SK-N-SH treated with all-trans-retinoic acid at 6 μM for 48 hours (cell line): ENCODE data around the gene PRKCG.

Source experiments
- ATAC-seq: fragments of 200-7000 bp; cut with Tn5 transposase; 3 replicates; pipeline ENCODE4 v1.9.1; 2020; ENCODE audit warnings: mild to moderate bottlenecking, moderate library complexity
- ARNTL ChIP-seq: fragments of 450-650 bp; formaldehyde crosslinking; IDR thresholded peaks from 2 replicates; pipeline ENCODE4 v1.5.0; 2020; ENCODE audit warnings: low read depth, mild to moderate bottlenecking, moderate library complexity, borderline replicate concordance
- BACH2 ChIP-seq: fragments of 250-450 bp; sonication (Bioruptor Pico); IDR thresholded peaks from 2 replicates; pipeline ENCODE4 v1.9.0; 2021; ENCODE audit warnings: mild to moderate bottlenecking, borderline replicate concordance
- CREB5 ChIP-seq: fragments of 250-450 bp; sonication (Bioruptor Pico); IDR thresholded peaks from 2 replicates; pipeline ENCODE4 v1.5.1; 2020; ENCODE audit warnings: low read depth, mild to moderate bottlenecking, moderate library complexity
- CSDC2 ChIP-seq: fragments of 250-450 bp; sonication (Bioruptor Pico); IDR thresholded peaks from 2 replicates; pipeline ENCODE4 v1.5.0; 2020; ENCODE audit warnings: mild to moderate bottlenecking, moderate library complexity
- CSRNP3 ChIP-seq: fragments of 250-450 bp; sonication (Bioruptor Pico); IDR thresholded peaks from 2 replicates; pipeline ENCODE4 v1.5.1; 2021; ENCODE audit warnings: mild to moderate bottlenecking, moderate library complexity
- ESRRG ChIP-seq: fragments of 250-450 bp; sonication (Bioruptor Pico); IDR thresholded peaks from 2 replicates; pipeline ENCODE4 v1.6.1; 2021; ENCODE audit warnings: mild to moderate bottlenecking
- GLIS3 ChIP-seq: fragments of 250-450 bp; sonication (Bioruptor Pico); IDR thresholded peaks from 2 replicates; pipeline ENCODE4 v1.5.0; 2020; ENCODE audit warnings: mild to moderate bottlenecking, moderate library complexity
- ISL1 ChIP-seq: fragments of 250-450 bp; sonication (Bioruptor Pico); IDR thresholded peaks from 2 replicates; pipeline ENCODE4 v2.1.2; 2022; ENCODE audit warnings: mild to moderate bottlenecking, moderate library complexity
- OSR1 ChIP-seq: fragments of 250-450 bp; sonication (Bioruptor Pico); IDR thresholded peaks from 2 replicates; pipeline ENCODE4 v1.8.0; 2022; ENCODE audit warnings: moderate library complexity, mild to moderate bottlenecking, inconsistent platforms
- PATZ1 ChIP-seq: fragments of 250-450 bp; sonication (Bioruptor Pico); IDR thresholded peaks from 2 replicates; pipeline ENCODE4 v1.8.0; 2020; ENCODE audit warnings: mild to moderate bottlenecking, moderate library complexity, borderline replicate concordance
- POU6F1 ChIP-seq: fragments of 250-450 bp; sonication (Bioruptor Pico); IDR thresholded peaks from 2 replicates; pipeline ENCODE4 v1.8.0; 2021; ENCODE audit warnings: low read depth, mild to moderate bottlenecking, moderate library complexity, borderline replicate concordance
- PPARA ChIP-seq: fragments of 250-450 bp; sonication (Bioruptor Pico); IDR thresholded peaks from 2 replicates; pipeline ENCODE4 v1.5.0; 2020; ENCODE audit warnings: mild to moderate bottlenecking, borderline replicate concordance
- RARB ChIP-seq: fragments of 250-450 bp; sonication (Bioruptor Pico); IDR thresholded peaks from 2 replicates; pipeline ENCODE4 v1.8.0; 2021; ENCODE audit warnings: mild to moderate bottlenecking, moderate library complexity
- SNAI2 ChIP-seq: fragments of 250-450 bp; sonication (Bioruptor Pico); IDR thresholded peaks from 2 replicates; pipeline ENCODE4 v1.5.0; 2020; ENCODE audit warnings: mild to moderate bottlenecking, moderate library complexity
- TCF4 ChIP-seq: fragments of 250-450 bp; sonication (Bioruptor Pico); IDR thresholded peaks from 2 replicates; pipeline ENCODE4 v1.8.0; 2021; ENCODE audit warnings: mild to moderate bottlenecking, moderate library complexity, borderline replicate concordance
- TOX ChIP-seq: fragments of 250-450 bp; sonication (Bioruptor Pico); IDR thresholded peaks from 2 replicates; pipeline ENCODE4 v1.8.0; 2021; ENCODE audit warnings: mild to moderate bottlenecking, moderate library complexity, borderline replicate concordance
- ZFP3 ChIP-seq: fragments of 250-450 bp; sonication (Bioruptor Pico); IDR thresholded peaks from 2 replicates; pipeline ENCODE4 v1.5.0; 2020; ENCODE audit warnings: mild to moderate bottlenecking, moderate library complexity
- ZFP30 ChIP-seq: fragments of 450-650 bp; formaldehyde crosslinking; IDR thresholded peaks from 2 replicates; pipeline ENCODE4 v1.5.0; 2022; ENCODE audit warnings: mild to moderate bottlenecking, moderate library complexity
- ZNF565 ChIP-seq: fragments of 450-650 bp; formaldehyde crosslinking; conservative IDR thresholded peaks from 2 replicates; pipeline ENCODE4 v1.5.0; 2020; ENCODE audit warnings: low read depth, mild to moderate bottlenecking, moderate library complexity
- ZNF70 ChIP-seq: fragments of 450-650 bp; formaldehyde crosslinking; IDR thresholded peaks from 2 replicates; pipeline ENCODE4 v1.5.0; 2020; ENCODE audit warnings: mild to moderate bottlenecking, moderate library complexity
- ZNF8 ChIP-seq: fragments of 450-650 bp; formaldehyde crosslinking; IDR thresholded peaks from 2 replicates; pipeline ENCODE4 v1.5.0; 2020; ENCODE audit warnings: mild to moderate bottlenecking, moderate library complexity
- TF ChIP-seq, protein P1 (sequence below): fragments of 250-450 bp; sonication (Bioruptor Pico); IDR thresholded peaks from 2 replicates; pipeline ENCODE4 v1.5.0; 2020; ENCODE audit warnings: mild to moderate bottlenecking, moderate library complexity

PRKCG gene

DNA sequence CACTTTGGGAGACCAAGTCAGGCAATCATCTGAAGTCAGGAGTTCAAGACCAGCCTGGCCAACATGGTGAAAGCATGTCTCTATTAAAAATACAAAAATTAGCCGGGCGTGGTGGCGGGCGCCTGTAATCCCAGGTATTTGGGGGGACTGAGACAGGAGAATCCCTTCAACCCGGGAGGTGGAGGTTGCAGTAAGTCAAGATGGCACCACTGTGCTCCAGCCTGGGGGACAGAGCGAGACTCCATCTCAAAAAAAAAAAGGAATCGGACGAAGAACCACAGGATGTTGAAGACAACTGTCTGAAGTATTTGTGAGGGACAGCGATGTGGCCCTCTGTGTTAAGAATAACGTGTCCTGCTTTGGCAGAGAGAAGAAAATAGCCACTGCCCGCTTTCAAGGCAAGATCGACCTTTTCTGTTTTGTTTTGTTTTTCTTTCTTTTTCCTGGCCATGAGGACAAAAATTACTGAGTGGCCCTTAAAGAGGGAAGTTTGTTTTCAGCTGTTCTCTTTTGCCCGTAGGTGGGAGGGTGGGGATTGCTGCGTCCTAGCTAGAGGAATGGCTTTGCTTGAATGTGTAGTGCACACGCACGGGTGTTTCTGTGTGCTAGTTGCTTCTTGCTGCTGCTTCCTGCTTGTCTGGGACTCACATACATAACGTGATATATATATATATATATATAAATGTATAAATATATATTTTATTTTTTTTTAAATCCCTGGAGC is 6.2 kb upstream of the PRKCG start (continued):
- no peak for TF ChIP-seq CSRNP3 (CRISPR knock-in tag)
- no peak for TF ChIP-seq ESRRG
- no peak for TF ChIP-seq RARB
- TF ChIP-seq OSR1 (CRISPR knock-in tag): no peak
- TF ChIP-seq ZFP30 (CRISPR knock-in tag): no peak
- TF ChIP-seq ZNF8 (CRISPR knock-in tag): no peak
- TF ChIP-seq ZFP3 (CRISPR knock-in tag): no peak
- TF ChIP-seq PPARA (CRISPR knock-in tag): no peak
- TF ChIP-seq SNAI2 (CRISPR knock-in tag): no peak
- TF ChIP-seq CSDC2 (CRISPR knock-in tag): no peak
- no peak for TF ChIP-seq ISL1 (CRISPR knock-in tag)

- no peak for TF ChIP-seq ESRRG
- TF ChIP-seq, all 23 proteins: peak for 0
- no peak for ATAC-seq
Measured at GRCh38 chr19:53876651-53877224, 5.3 kb upstream of the PRKCG start.

DNA sequence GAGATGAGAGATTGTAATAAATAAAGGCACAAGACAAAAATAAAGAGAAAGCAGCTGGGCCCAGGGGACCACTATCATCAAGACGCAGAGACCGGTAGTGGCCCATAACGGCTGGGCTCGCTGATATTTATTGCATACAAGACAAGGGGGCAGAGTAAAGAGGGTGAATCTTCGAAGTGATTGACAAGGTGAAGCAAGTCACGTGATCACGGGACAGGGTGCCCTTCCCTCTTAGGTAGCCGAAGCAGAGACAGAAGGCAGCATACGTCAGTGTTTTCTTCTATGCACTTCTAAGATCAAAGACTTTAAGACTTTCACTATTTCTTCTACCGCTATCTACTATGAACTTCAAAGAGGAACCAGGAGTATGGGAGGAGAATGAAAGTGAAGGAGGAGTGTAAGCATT is 4.6 kb upstream of the PRKCG start:
- ATAC-seq: no peak
- TF ChIP-seq ARNTL (CRISPR knock-in tag): no peak
- no peak for TF ChIP-seq RARB
- TF ChIP-seq TOX (CRISPR knock-in tag): no peak
- peak; percentile 56; the same call in 1 of the 2 replicates for TF ChIP-seq PATZ1 (CRISPR knock-in tag)

- ATAC-seq: peak; percentile 20
- TF ChIP-seq PPARA (CRISPR knock-in tag) (no peak), CSDC2 (CRISPR knock-in tag) (no peak), CREB5 (no peak), ARNTL (CRISPR knock-in tag) (no peak), ZNF70 (CRISPR knock-in tag) (no peak), ISL1 (CRISPR knock-in tag) (no peak), ZFP30 (CRISPR knock-in tag) (no peak), ZNF565 (no peak), TOX (CRISPR knock-in tag) (no peak), CSRNP3 (CRISPR knock-in tag) (no peak), OSR1 (CRISPR knock-in tag) (no peak), TCF4 (no peak), ESRRG (no peak), GLIS3 (CRISPR knock-in tag) (no peak), SNAI2 (CRISPR knock-in tag) (no peak), BACH2 (CRISPR knock-in tag) (no peak), POU6F1 (CRISPR knock-in tag) (no peak)
- TF ChIP-seq, protein P1, sequence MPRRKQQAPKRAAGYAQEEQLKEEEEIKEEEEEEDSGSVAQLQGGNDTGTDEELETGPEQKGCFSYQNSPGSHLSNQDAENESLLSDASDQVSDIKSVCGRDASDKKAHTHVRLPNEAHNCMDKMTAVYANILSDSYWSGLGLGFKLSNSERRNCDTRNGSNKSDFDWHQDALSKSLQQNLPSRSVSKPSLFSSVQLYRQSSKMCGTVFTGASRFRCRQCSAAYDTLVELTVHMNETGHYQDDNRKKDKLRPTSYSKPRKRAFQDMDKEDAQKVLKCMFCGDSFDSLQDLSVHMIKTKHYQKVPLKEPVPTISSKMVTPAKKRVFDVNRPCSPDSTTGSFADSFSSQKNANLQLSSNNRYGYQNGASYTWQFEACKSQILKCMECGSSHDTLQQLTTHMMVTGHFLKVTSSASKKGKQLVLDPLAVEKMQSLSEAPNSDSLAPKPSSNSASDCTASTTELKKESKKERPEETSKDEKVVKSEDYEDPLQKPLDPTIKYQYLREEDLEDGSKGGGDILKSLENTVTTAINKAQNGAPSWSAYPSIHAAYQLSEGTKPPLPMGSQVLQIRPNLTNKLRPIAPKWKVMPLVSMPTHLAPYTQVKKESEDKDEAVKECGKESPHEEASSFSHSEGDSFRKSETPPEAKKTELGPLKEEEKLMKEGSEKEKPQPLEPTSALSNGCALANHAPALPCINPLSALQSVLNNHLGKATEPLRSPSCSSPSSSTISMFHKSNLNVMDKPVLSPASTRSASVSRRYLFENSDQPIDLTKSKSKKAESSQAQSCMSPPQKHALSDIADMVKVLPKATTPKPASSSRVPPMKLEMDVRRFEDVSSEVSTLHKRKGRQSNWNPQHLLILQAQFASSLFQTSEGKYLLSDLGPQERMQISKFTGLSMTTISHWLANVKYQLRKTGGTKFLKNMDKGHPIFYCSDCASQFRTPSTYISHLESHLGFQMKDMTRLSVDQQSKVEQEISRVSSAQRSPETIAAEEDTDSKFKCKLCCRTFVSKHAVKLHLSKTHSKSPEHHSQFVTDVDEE (CRISPR knock-in tag): no peak
Measured at GRCh38 chr19:53878776-53879139, 3.2 kb upstream of the PRKCG start.
